Upper lobe of left lung (tissue), 4 donors: Measurements from ENCODE around the gene FBXO10.

Source experiments
- CTCF ChIP-seq, 6 experiments: fragments of 450-650 bp in 4 of 6; fragments of 200-600 bp in 2 of 6; sonication (generic) in 2 of 6; IDR thresholded peaks; one replicate each; pipeline ENCODE4 v1.5.1; 2016 to 2019; ENCODE audit warnings: antibody characterized with exemption in 6 of 6
- EP300 ChIP-seq, 4 donors: sonication (generic); formaldehyde crosslinking; IDR thresholded peaks; one replicate each; pipeline ENCODE4 v1.5.1; 2017; ENCODE audit warnings: antibody characterized with exemption in 4 of 4, control low read depth in 2 of 4
- POLR2A ChIP-seq, 4 donors: fragments of 450-650 bp; IDR thresholded peaks; one replicate each; pipeline ENCODE4 v1.5.1; 2016 to 2017; ENCODE audit warnings: antibody characterized with exemption in 4 of 4, mild to moderate bottlenecking in 2 of 4
- POLR2AphosphoS5 ChIP-seq, 2 donors: sonication (generic); formaldehyde crosslinking; IDR thresholded peaks; one replicate each; pipeline ENCODE4 v1.5.1; 2017; ENCODE audit warnings: antibody characterized with exemption in 2 of 2

- TF ChIP-seq CTCF (IDR thresholded peaks at IDR 0.05) (no peak), POLR2A (IDR thresholded peaks at IDR 0.05) (no peak), EP300 (IDR thresholded peaks at IDR 0.05) (no peak), POLR2AphosphoS5 (IDR thresholded peaks at IDR 0.05) (no peak)
These were observed 35.8 kb upstream of the FBXO10 start for GRCh38 chr9:37611961-37612360.
